COR-L47 (cell line): ENCODE results near the gene GPRC5C.

Experiments used
- DNase-seq: peaks from one replicate; lab custom pipeline; 2025; lab: John Stamatoyannopoulos, UW

Gene GPRC5C, protein sequence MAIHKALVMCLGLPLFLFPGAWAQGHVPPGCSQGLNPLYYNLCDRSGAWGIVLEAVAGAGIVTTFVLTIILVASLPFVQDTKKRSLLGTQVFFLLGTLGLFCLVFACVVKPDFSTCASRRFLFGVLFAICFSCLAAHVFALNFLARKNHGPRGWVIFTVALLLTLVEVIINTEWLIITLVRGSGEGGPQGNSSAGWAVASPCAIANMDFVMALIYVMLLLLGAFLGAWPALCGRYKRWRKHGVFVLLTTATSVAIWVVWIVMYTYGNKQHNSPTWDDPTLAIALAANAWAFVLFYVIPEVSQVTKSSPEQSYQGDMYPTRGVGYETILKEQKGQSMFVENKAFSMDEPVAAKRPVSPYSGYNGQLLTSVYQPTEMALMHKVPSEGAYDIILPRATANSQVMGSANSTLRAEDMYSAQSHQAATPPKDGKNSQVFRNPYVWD

DNA sequence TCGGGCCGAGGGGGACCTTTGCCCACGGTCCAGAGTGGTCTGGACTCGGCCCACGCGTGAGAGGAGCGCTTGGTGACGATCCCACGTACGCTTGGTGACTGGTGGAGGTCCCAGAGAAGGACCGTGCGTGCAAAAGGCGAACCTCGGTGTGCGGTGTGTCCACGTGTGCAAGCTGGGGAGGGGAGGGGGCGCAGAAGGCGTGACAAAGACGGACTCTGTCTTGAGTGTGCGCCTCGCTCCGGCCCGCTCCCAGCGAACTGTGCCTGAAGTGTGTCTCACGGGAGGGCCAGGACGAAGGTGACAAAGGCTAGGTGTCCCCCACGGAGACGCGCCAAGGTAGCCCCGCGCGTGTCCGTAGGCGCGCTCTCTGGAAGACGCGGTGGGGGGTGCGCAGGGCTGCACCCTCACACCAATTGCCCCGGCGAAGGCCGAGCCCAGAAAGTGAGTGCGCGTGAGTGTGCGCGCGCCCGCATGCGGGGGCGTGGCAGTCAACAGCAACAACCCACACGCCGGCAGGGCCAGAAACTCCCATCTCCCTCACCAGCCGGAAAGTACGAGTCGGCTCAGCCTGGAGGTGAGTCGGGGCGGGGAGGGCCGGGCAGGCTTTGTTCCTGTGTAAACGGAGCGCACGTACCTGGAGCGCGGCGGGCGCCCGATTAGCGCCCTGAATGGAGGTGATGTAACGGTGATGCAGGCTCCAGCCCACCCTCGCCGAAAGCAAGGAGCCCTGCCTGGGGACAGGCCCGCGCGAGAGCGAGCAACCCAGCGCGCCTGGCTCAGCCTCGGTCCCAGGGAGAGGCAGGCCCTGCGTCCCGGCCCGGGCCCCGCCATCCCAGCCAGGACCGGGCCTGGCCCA is at the start of gene GPRC5C:
Gene GPRC5C, plus strand, starts transcription at position 521 of the 856 bp plus-strand sequence. CDS start 7,689 bp downstream, outside the sequence.
- peak; percentile 77 for DNase-seq

DNA sequence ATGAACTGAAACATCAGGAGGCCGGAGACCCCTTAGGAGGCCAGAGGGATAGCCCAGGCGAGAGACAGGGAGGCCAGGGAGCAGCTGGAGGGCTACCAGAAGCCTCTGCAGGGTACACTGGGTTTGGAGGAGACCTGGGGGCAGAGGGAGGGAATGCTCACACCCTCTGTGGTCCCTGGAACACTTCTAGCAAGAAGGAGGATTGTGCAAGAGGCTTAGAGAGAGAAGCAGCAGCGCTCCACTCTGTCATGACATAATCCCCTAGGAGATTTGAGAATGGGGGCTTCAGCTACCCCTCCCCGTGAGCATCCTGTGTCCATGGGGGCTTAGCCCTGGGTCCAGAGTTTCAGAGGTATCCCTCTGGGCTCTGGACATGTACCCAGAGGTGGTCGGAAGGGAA is 48.7 kb upstream of the GPRC5C start:
- no peak for DNase-seq

DNA sequence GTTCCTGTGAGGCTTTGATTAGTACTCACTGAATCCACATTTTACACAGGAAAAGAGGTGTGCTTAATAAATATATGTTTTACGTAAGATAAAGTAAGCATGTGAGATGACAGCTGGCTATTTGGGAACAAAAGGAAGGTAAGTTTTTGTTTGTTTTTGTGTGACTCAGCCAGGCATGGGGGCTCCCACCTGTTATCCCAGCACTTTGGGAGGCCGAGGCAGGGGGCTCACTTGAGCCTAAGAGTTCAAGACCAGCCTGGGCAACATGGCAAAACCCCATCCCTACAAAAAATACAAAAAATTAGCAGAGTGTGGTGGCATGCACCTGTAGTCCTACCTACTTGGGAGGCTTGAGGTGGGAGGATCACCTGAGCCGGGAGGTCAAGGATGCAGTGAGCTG is 46.7 kb upstream of the GPRC5C start:
- no peak for DNase-seq

DNA sequence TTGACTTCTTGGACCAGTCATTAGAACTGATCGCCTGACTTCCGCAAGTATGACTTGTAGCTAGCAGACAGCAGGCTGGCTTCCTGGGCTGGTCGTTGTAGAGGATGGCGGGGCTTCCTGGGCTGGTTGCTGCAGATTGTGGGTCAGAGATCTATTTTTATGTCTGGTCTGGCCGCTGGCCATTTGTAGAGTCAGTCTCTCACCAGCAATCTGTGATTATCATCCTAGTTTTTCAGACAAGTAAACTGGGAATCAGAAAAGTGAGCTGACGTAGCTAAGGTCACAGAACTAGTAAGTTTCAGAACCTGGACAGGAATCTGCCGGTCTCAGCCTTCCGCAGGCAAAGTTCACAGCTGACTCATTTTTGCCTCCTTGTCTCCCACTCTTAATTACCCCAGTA is 45.5 kb upstream of the GPRC5C start:
- DNase-seq: no peak

DNA sequence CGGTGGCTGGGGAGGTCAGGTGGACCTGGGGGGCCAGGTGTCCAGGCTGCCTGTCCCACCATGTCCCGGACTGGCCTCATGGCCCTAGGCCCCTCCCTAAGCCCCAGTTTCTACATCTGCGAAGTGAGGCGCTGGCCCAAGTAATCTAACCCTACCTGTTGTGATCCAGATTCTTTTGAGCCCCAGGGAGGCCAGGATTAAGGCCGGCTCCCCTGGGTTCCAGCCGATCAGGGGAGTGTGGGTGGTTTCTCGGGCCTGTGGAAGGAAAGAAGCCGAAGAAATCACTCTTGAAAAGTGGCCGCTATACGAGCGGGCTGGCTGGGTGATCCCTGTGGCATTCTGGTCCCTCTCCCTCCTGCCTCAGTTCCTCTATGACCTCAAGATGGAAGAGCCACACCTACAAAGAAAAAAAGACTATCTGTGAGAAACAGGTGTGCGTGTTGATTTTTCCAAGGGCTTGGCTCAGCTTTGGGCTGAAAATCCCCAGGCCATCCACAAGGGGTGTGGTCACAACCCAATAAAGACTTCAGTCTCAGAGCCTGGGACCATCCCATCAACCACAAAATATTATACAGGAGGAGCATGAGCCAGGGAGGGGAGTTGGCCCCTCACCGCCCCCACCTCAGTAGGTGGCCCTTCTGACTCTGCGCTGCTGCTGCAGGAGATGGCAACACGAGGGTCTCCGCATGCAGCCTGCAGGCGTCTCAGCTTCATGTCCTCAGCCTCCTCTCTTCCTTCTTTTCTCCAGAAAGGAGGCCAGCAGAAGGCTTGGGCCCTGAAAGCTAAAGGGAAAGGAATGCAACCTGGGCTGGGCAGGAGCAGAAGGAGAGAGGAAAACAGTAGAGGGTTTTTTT is 44.3 kb upstream of the GPRC5C start:
- no peak for DNase-seq

DNA sequence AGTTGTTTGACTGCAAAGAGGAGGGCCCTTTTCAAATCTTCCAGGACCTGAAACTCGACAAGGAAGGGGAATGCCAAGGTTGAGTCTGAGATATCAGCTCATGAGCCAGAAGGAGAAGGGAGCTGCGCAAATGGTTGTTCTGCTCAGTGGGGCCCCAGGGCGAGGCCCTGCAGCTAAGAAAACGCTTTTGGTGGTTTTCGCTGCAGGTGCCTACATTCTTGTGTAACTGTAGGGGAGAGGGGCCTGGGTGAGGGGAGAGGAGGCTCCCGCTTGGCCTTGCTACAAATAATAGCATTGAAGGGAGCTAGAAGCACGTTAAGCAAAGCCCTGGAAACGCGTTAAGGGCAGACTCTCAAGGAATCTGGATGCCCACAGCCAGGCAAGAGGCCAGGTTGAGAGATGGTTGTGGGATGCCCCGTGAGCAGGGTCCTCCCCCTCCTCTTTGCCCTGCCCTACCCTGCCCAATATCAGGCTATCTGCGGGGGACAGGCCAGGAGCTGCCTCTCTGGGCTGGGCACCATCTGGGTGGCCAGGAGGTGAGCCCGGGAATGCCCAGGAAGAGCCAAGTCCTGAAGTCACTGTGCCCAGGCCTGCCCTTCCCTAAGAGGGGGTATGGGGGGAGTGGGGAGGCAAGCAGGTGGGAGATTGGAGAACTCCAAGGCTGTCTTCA is 42.7 kb upstream of the GPRC5C start:
- no peak for DNase-seq

DNA sequence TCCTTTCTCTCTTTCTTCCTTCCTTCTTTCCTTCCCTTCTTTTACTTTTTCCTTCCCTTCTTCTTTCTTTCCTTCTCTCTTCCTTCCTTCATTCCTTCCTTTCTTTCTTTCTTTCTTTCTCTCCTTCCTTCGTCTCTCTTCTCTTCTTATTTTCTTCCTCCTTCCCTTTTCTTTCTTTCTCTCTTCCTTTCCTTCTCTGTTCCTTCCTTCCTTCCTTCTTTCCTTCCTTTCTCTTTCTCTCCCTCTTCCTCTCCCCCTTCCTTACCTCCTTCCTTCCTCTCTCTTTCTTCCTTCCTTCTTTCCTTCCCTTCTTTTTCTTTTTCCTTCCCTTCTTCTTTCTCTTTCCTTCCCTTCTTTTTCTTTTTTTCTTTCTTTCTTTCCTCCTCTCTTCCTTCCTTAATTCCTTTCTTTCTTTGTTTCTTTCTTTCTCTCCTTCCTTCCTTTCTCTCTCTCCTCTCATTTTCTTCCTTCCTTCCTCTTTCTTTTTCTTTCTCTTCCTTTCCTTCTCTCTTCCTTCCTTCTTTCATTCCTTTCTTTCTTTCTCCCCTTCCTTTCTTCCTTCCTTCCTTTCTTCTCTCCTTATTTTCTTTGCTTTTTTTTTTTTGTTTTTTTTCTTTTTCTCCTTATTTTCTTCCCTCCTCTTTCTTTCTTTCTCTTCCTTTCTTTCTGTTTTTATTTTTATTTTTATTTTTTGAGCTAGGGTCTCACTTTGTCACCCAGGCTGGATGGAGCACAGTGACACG is 41.8 kb upstream of the GPRC5C start:
- no peak for DNase-seq

DNA sequence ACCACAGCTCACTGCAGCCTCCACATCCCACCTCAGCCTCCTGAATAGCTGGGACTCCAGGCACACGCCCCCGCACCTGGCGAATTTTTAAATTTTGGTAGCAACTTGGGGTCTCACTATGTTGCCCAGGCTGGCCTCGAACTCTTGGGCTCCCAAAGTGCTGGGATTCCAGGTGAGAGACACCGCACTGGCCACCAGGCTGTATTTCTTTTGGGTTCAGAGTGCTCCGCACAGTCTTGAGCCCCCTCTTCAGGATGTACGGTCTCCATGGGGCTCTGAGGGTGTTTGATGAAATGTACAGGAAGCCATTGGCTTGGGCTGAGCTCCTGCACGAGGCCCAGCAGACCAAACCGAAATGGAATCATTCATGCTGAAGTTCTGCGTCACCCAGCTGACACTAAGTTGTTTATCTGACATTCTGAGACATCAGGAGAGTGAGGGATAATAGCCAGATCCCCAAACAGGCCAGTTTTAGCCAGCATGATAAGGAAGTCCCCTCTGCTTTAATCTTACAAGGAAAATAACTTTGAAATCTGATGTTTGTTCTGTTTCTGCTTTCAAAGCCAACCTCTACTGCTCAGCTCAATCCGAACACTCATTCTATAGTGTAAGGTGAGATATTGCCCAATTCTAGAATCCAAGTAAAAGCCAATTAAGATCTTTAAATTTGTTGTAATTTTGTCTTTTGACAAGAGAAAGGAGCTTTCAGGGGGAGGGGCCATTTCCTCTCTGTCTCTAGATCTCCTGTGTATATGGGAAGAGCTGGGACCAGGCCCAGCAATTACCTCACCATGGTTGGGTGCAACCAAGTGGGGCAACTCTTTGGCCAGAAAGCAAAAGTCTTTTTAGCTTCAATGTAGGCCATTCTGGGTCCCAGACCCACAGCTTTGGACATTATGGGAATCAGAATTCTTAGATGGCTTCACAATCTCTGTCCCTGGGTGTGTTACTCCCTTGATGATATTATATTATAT is 40.9 kb upstream of the GPRC5C start:
- no peak for DNase-seq

DNA sequence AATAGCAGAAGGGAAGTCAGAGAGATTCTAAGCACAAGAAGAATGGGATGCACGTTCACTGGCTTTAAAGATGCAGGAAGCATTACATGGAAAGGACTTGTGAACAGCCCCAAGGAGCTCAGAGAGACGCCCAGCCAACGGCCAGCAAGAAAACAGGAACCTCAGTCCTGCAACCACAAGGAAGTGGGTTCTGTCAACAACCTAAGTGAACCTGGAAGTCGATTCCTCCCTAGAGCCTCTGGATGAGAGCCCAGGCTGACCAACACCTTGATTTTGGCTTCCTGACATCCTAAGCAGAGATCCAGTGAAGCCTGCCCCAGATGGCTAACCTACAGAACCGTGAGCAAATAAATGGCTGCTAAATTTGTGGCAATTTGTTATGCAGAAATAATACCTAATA is 40.1 kb upstream of the GPRC5C start:
- DNase-seq: no peak

DNA sequence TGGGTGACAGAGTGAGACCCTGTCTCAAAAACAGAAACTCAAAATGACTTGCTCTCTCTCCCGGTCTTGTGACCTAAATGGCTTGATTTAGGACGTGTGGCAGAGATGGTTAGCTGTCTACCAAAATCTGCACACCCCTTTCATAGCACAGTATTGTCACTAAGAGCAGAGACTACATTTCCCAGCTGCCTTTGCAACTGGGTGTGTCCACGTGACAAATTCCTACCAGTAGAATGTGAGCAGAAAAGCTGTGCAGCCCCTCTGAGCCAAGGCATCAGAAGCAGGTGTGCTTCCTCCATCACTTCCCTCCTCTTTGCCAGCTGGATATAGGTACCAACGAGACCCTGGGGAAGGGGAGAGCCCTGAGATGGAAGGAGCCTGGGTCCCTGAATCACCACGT is 39.0 kb upstream of the GPRC5C start:
- no peak for DNase-seq

DNA sequence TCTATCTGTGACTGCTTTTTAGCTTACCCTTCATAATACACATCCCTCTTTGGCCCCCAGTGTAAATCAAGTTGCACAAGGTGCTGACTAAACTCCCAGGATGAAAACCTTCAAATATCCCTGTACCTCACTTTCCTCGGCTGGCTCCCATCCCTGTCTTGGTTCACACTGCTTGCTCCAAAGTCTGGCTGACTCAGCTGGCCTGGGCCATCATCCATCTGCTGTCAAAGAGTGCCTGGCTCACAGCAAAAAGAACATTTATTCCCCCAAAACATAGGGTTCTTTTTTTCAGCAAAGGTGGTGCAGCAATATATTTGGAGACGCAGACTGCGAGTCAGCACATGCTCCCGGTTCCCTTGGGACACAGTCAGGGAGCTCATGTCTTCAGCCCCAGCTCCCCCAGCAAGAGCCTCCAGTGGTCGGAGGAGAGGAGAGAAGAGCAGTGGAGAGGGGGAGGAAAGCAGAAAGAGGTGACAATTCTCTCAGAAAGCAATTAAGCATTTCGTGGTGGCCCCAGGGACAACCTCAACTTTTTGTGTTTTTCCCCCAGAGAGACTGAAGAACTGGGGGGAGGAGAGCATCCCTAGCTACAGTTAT is 38.4 kb upstream of the GPRC5C start:
- DNase-seq: no peak

DNA sequence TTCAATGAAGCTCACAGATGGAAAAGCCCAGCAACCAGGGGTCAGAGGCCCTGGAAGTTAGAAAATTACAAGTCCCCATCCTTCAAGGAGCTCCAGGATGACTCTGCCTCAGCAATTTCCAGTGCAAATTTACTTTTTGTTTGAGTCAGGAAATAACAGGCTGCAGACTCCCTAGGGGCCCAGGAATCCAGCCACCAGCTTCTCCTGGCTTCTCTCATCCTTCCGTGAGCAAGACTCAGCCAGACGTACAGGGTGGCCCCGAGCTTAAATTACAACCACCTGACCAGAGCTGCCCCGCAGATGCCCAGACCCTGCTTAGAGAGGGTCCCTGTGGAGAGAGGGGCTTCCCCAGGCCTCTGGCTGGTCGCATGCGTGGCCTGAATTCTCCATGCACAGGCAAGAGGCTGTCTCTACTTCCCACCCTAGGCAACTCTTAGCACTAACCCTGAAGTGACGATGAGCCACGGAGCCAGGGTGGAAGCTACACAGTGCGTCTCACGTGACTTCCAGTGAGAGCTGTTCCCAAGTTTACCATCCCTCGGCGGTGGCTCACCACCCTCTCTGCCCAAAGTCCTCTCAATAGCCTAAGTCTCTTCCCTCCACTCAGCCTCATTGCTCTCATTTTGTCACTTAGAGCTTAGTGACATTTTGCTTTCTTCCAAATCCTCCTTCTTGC is 37.5 kb upstream of the GPRC5C start:
- DNase-seq: no peak

DNA sequence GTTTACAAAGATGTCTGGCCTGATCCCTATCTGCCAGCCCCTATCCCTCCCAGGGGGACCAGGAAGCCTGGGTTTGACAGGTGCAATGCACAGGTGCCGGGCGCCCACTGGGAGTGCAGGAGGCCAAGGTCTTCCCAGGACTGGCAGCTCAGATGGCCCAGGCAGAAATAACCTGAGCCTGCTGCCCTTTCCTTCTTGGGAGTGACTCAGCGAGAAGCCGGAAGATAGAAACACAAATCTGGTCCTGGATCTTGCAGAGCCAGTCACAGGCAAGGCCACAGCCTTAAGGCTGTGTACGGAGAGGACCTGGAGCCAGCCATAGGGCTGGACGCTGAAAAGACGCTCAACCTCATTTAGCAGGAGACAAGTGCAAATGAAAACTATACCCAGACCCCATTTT is 36.9 kb upstream of the GPRC5C start:
- DNase-seq: no peak

DNA sequence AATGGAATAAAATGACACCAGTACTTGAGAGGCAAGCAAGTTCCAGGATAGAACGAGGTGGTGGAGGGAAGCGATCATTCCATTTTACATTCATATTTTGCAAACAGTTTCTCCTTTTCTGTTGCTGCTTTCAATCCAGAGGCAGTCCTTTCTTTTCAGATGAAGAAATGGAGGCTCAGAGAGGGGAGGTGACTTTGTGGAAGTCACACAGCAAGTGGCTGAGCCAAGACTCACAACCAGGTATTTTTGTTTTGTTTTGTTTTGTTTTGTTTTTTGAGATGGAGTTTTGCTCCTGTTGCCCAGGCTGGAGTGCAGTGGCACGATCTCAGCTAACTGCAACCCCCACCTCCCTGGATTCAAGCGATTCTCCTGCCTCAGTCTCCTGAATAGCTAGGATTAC is 35.3 kb upstream of the GPRC5C start:
- no peak for DNase-seq

DNA sequence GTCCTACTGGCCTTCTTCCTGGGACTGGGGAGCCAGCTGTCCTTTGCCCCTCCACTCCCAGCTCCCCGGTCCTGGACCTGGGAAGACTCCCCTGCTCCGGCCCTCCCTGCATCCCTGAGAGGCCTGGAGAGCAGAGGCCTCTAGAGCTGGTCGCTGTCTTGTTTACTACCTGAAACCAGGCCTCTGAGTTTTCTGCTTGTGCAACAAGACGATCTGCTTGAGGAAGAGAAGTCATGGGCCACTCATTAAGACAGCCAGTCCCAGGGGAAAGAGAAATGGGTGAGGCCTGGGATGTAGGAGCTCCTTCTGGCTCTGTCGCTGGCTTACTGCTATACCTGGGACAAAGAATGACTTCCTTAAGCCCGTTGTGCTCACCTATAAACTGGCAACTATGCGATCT is 29.8 kb upstream of the GPRC5C start:
- DNase-seq: no peak

DNA sequence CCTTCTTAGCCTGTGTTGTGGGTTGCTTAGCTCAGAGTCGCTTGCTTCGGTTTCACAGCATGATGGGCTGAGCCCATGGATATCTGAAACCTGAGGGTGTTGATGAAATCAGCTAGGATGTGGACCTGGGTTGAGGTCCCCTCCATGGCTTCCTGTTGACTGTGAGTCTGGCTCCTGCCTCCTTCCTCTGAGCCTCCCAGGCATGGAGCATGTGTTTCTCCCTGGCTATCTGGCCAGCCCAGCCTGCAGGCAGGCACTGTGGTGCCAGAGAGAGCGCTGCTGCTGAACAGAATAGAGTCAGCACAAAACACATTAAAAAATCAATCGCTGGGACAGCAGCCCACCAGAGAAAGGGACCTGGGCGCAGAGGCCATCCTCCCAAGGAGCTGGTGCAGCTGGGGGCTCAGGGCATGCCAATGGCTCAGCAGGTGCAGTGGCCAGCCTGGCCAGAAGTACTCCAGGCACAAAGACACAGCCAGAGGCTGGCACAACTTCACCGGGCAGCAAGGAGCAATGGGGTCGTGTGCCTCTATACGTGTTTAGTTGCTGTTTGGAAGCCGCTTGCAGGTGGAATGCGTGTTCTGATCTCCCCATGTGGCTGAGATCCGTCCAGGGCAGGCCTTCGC is 28.3 kb upstream of the GPRC5C start:
- no peak for DNase-seq

DNA sequence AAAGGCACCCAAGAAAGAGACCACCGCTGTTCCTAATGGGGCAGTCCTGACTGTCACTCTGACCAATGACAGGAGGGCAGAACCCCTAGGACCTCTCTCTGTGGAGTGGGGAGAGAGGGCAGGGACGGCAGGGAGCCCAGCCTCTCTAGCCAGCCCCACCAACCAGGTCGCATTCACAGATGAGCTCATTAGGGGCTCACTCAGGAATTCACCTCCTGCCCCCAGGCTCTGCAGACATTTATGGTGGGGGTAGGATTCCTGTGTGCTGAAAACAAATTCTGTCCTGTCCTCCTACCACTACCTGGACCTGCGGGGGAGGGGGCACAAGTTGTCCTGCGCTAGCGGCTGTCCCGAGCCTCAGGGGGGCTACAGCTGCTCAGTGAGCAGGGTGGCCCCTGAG is 27.7 kb upstream of the GPRC5C start:
- DNase-seq: no peak

DNA sequence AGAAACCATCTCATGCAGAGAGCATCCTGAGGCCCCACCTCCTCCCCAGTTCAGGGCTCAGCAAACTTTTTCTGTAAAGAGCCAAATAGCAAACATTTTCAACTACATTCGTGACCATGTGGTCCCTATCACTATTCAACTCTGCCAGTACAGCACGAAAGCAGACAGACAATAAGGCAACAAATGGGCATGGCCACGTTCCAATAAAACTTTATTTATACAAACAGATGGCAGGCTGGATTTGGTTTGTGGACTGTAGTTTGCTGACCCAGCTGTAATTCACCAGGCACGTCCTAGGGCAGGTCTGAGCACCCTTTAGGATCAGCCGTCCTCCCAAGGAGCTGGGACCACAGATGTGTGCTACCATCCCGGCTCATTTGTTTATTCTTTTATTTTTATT is 27.1 kb upstream of the GPRC5C start:
- DNase-seq: no peak
